ENCODE results near the gene EHD4.

Gene EHD4

DNA sequence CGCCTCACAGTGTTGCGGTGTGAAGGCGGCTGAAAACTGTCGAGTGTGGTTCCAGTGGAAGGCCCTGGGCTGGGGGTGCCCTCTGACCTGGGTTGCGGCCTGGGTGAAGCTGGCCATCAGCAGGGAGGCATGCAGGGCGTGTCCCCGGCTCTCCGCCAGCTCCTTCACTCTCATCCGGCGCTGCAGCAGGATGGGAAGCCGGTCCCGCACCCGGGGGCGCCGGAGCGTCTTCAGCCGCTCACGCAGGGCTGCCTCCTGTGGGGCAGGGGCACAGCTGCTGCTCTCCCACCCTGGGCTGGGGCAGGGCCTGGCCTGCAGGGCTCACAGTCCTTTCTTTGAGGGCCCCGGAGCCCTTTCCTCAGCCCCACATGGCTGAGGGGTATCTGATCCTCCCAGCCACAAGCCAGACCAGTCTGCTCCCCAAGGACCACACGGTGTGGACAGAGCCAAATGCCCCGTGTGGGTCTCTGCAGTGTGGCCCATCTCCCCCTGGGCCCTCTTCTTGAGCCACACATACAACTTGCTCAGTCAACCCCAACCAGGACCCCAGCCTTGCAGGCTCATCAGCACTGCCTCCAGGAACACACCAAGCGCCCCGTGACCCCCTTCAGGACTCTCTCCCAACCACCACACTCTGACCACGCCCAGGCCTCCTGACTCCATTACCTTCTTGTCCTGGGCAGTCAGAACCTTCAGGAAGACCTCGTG, 105.3 kb downstream of the EHD4 start:
- no peaks in the 10 kb centered on the region for H3K36me3 ChIP-seq (ENCODE audit: control insufficient read depth in 2 of 2, insufficient read depth in 2 of 2, low read length in 2 of 2)
- no peak overlapping the region for H3K4me3 ChIP-seq (ENCODE audit: low read length in 2 of 2)
- H3K27ac ChIP-seq (ENCODE audit: low read depth in 2 of 2, low read length in 2 of 2), result no peak overlapping the region
- H3K4me1 ChIP-seq (ENCODE audit: control insufficient read depth in 2 of 2, insufficient read depth in 2 of 2, low read length in 2 of 2), result no peaks in the 10 kb centered on the region
- H3K9me3 ChIP-seq (ENCODE audit: control insufficient read depth in 2 of 2, low read length in 2 of 2), result no peaks in the 10 kb centered on the region
- no peak overlapping the region for H3K9ac ChIP-seq (ENCODE audit: low read depth in 1 of 2, low read length in 2 of 2)
- no peaks in the 10 kb centered on the region for H3K27me3 ChIP-seq (ENCODE audit: control insufficient read depth in 2 of 2, insufficient read depth in 2 of 2, low read length in 2 of 2)

- H3K27ac ChIP-seq (ENCODE audit: low read depth in 2 of 2, low read length in 2 of 2), result no peak overlapping the region
- no peaks in the 10 kb centered on the region for H3K9me3 ChIP-seq (ENCODE audit: control insufficient read depth in 2 of 2, low read length in 2 of 2)
- H3K9ac ChIP-seq (ENCODE audit: low read depth in 1 of 2, low read length in 2 of 2), result no peak overlapping the region
- H3K4me1 ChIP-seq (ENCODE audit: control insufficient read depth in 2 of 2, insufficient read depth in 2 of 2, low read length in 2 of 2), result no peaks in the 10 kb centered on the region
- H3K27me3 ChIP-seq (ENCODE audit: control insufficient read depth in 2 of 2, insufficient read depth in 2 of 2, low read length in 2 of 2), result no peaks in the 10 kb centered on the region
- no peak overlapping the region for H3K4me3 ChIP-seq (ENCODE audit: low read length in 2 of 2)
- H3K36me3 ChIP-seq (ENCODE audit: control insufficient read depth in 2 of 2, insufficient read depth in 2 of 2, low read length in 2 of 2), result no peaks in the 10 kb centered on the region
Observed at GRCh38 chr15:41866263-41866703, 106.1 kb downstream of the EHD4 start.

- Histone ChIP-seq H3K36me3 (ENCODE audit: control insufficient read depth in 2 of 2, insufficient read depth in 2 of 2, low read length in 2 of 2) (no peaks in the 10 kb centered on the region), H3K27ac (ENCODE audit: low read depth in 2 of 2, low read length in 2 of 2) (no peak overlapping the region), H3K27me3 (ENCODE audit: control insufficient read depth in 2 of 2, insufficient read depth in 2 of 2, low read length in 2 of 2) (no peaks in the 10 kb centered on the region), H3K4me3 (ENCODE audit: low read length in 2 of 2) (no peak overlapping the region), H3K9me3 (ENCODE audit: control insufficient read depth in 2 of 2, low read length in 2 of 2) (no peaks in the 10 kb centered on the region), H3K4me1 (ENCODE audit: control insufficient read depth in 2 of 2, insufficient read depth in 2 of 2, low read length in 2 of 2) (no peaks in the 10 kb centered on the region), H3K9ac (ENCODE audit: low read depth in 1 of 2, low read length in 2 of 2) (no peak overlapping the region)
Observed at GRCh38 chr15:41865490-41866055, 106.8 kb downstream of the EHD4 start.

- Histone ChIP-seq H3K27ac (ENCODE audit: low read depth in 2 of 2, low read length in 2 of 2) (no peak overlapping the region), H3K9me3 (ENCODE audit: control insufficient read depth in 2 of 2, low read length in 2 of 2) (no peaks in the 10 kb centered on the region), H3K4me3 (ENCODE audit: low read length in 2 of 2) (no peak overlapping the region), H3K9ac (ENCODE audit: low read depth in 1 of 2, low read length in 2 of 2) (no peak overlapping the region), H3K4me1 (ENCODE audit: control insufficient read depth in 2 of 2, insufficient read depth in 2 of 2, low read length in 2 of 2) (no peaks in the 10 kb centered on the region), H3K36me3 (ENCODE audit: control insufficient read depth in 2 of 2, insufficient read depth in 2 of 2, low read length in 2 of 2) (no peaks in the 10 kb centered on the region), H3K27me3 (ENCODE audit: control insufficient read depth in 2 of 2, insufficient read depth in 2 of 2, low read length in 2 of 2) (no peaks in the 10 kb centered on the region)
Observed at GRCh38 chr15:41862515-41863116, 109.7 kb downstream of the EHD4 start.

GRCh38 chr15:41861736-41862356, 110.5 kb downstream of the EHD4 start:
- H3K36me3 ChIP-seq (ENCODE audit: control insufficient read depth in 2 of 2, insufficient read depth in 2 of 2, low read length in 2 of 2), result no peaks in the 10 kb centered on the region
- no peak overlapping the region for H3K9ac ChIP-seq (ENCODE audit: low read depth in 1 of 2, low read length in 2 of 2)
- H3K4me3 ChIP-seq (ENCODE audit: low read length in 2 of 2), result no peak overlapping the region
- no peaks in the 10 kb centered on the region for H3K27me3 ChIP-seq (ENCODE audit: control insufficient read depth in 2 of 2, insufficient read depth in 2 of 2, low read length in 2 of 2)
- H3K27ac ChIP-seq (ENCODE audit: low read depth in 2 of 2, low read length in 2 of 2), result no peak overlapping the region
- H3K9me3 ChIP-seq (ENCODE audit: control insufficient read depth in 2 of 2, low read length in 2 of 2), result no peaks in the 10 kb centered on the region
- no peaks in the 10 kb centered on the region for H3K4me1 ChIP-seq (ENCODE audit: control insufficient read depth in 2 of 2, insufficient read depth in 2 of 2, low read length in 2 of 2)

DNA sequence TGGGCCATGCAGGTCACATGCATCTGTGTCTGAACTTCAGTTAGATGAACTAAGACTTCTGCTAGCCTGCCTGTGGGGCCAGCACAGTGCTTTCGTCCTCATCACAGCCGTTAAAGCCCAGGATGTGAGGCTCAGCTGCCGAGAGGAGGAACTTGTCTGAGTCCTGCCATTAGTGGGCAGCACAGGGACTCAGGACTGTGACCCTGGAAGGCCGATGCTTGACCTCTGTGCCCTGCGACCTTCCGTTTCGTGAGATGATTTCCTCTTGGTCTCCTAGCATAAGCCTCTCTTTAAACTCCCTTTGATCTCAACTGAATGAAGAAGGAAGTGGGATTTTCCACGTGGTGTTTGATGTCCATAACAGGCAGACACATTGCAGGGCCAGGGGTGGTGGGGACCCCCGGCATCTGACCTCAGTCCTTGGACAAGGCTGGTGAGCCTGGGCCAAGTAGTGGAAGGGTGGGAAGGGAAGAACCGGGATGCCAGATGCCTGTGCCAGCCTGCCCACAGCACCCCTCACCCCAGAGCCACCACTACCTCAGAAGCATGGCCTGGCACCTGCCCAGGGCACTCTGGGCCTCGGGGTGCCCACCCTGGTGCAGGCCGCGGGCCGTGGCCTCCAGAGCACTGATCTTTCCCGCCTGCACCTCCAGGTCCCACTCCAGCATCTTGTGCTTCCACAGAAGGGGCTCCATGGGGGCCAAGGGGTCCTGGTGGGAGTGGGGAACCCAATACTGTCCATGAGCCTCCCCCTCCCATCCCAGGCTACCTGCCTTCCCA, 112.1 kb downstream of the EHD4 start:
- H3K27ac ChIP-seq (ENCODE audit: low read depth in 2 of 2, low read length in 2 of 2), result no peak overlapping the region
- H3K27me3 ChIP-seq (ENCODE audit: control insufficient read depth in 2 of 2, insufficient read depth in 2 of 2, low read length in 2 of 2), result no peaks in the 10 kb centered on the region
- no peak overlapping the region for H3K4me3 ChIP-seq (ENCODE audit: low read length in 2 of 2)
- H3K9me3 ChIP-seq (ENCODE audit: control insufficient read depth in 2 of 2, low read length in 2 of 2), result no peaks in the 10 kb centered on the region
- no peaks in the 10 kb centered on the region for H3K4me1 ChIP-seq (ENCODE audit: control insufficient read depth in 2 of 2, insufficient read depth in 2 of 2, low read length in 2 of 2)
- H3K36me3 ChIP-seq (ENCODE audit: control insufficient read depth in 2 of 2, insufficient read depth in 2 of 2, low read length in 2 of 2), result no peaks in the 10 kb centered on the region
- H3K9ac ChIP-seq (ENCODE audit: low read depth in 1 of 2, low read length in 2 of 2), result no peak overlapping the region

- Histone ChIP-seq H3K36me3 (ENCODE audit: control insufficient read depth in 2 of 2, insufficient read depth in 2 of 2, low read length in 2 of 2) (no peaks in the 10 kb centered on the region), H3K27me3 (ENCODE audit: control insufficient read depth in 2 of 2, insufficient read depth in 2 of 2, low read length in 2 of 2) (no peaks in the 10 kb centered on the region), H3K9ac (ENCODE audit: low read depth in 1 of 2, low read length in 2 of 2) (no peak overlapping the region), H3K9me3 (ENCODE audit: control insufficient read depth in 2 of 2, low read length in 2 of 2) (no peaks in the 10 kb centered on the region), H3K27ac (ENCODE audit: low read depth in 2 of 2, low read length in 2 of 2) (no peak overlapping the region), H3K4me3 (ENCODE audit: low read length in 2 of 2) (no peak overlapping the region), H3K4me1 (ENCODE audit: control insufficient read depth in 2 of 2, insufficient read depth in 2 of 2, low read length in 2 of 2) (no peaks in the 10 kb centered on the region)
Observed at GRCh38 chr15:41858756-41859155, 113.6 kb downstream of the EHD4 start.

GRCh38 chr15:41857316-41857715, 115.0 kb downstream of the EHD4 start:
- Histone ChIP-seq H3K36me3 (ENCODE audit: control insufficient read depth in 2 of 2, insufficient read depth in 2 of 2, low read length in 2 of 2) (no peaks in the 10 kb centered on the region), H3K4me3 (ENCODE audit: low read length in 2 of 2) (no peak overlapping the region), H3K9ac (ENCODE audit: low read depth in 1 of 2, low read length in 2 of 2) (no peak overlapping the region), H3K4me1 (ENCODE audit: control insufficient read depth in 2 of 2, insufficient read depth in 2 of 2, low read length in 2 of 2) (no peaks in the 10 kb centered on the region), H3K27me3 (ENCODE audit: control insufficient read depth in 2 of 2, insufficient read depth in 2 of 2, low read length in 2 of 2) (no peaks in the 10 kb centered on the region), H3K9me3 (ENCODE audit: control insufficient read depth in 2 of 2, low read length in 2 of 2) (no peaks in the 10 kb centered on the region), H3K27ac (ENCODE audit: low read depth in 2 of 2, low read length in 2 of 2) (no peak overlapping the region)

- H3K36me3 ChIP-seq (ENCODE audit: control insufficient read depth in 2 of 2, insufficient read depth in 2 of 2, low read length in 2 of 2), result no peaks in the 10 kb centered on the region
- no peaks in the 10 kb centered on the region for H3K27me3 ChIP-seq (ENCODE audit: control insufficient read depth in 2 of 2, insufficient read depth in 2 of 2, low read length in 2 of 2)
- no peaks in the 10 kb centered on the region for H3K4me1 ChIP-seq (ENCODE audit: control insufficient read depth in 2 of 2, insufficient read depth in 2 of 2, low read length in 2 of 2)
- H3K9me3 ChIP-seq (ENCODE audit: control insufficient read depth in 2 of 2, low read length in 2 of 2), result no peaks in the 10 kb centered on the region
- H3K9ac ChIP-seq (ENCODE audit: low read depth in 1 of 2, low read length in 2 of 2), result no peak overlapping the region
- H3K4me3 ChIP-seq (ENCODE audit: low read length in 2 of 2), result no peak overlapping the region
- H3K27ac ChIP-seq (ENCODE audit: low read depth in 2 of 2, low read length in 2 of 2), result no peak overlapping the region
Observed at GRCh38 chr15:41856716-41857115, 115.6 kb downstream of the EHD4 start.

GRCh38 chr15:41856262-41856661, 116.1 kb downstream of the EHD4 start:
- Histone ChIP-seq H3K36me3 (ENCODE audit: control insufficient read depth in 2 of 2, insufficient read depth in 2 of 2, low read length in 2 of 2) (no peaks in the 10 kb centered on the region), H3K27me3 (ENCODE audit: control insufficient read depth in 2 of 2, insufficient read depth in 2 of 2, low read length in 2 of 2) (no peaks in the 10 kb centered on the region), H3K9ac (ENCODE audit: low read depth in 1 of 2, low read length in 2 of 2) (no peak overlapping the region), H3K4me3 (ENCODE audit: low read length in 2 of 2) (no peak overlapping the region), H3K9me3 (ENCODE audit: control insufficient read depth in 2 of 2, low read length in 2 of 2) (no peaks in the 10 kb centered on the region), H3K27ac (ENCODE audit: low read depth in 2 of 2, low read length in 2 of 2) (no peak overlapping the region), H3K4me1 (ENCODE audit: control insufficient read depth in 2 of 2, insufficient read depth in 2 of 2, low read length in 2 of 2) (no peaks in the 10 kb centered on the region)

All from mucosa of rectum (tissue), 2 donors.